Testis (tissue), 3 donors: ENCODE data around the gene UBE2D3. TPM values are rescaled to one million over a fixed set of nuclear protein-coding genes. Genes with fewer than 3 reads are reported as not detected.

Source experiments
- DNase-seq: peaks from one replicate; pipeline ENCODE4 v3.0.0-alpha.2; 2019
- H3K27ac ChIP-seq, 2 donors: fragments of 200-600 bp; sonication (generic); one replicate each; pipeline ENCODE4 v1.5.1; 2019
- H3K27me3 ChIP-seq: fragments of 200-600 bp; sonication (generic); one replicate; pipeline ENCODE4 v1.5.1; 2019
- H3K36me3 ChIP-seq: fragments of 200-600 bp; sonication (generic); one replicate; pipeline ENCODE4 v1.5.1; 2017; ENCODE audit warnings: low read depth; ENCODE audit errors: missing control alignments
- H3K4me1 ChIP-seq: fragments of 200-600 bp; sonication (generic); one replicate; pipeline ENCODE4 v1.5.1; 2019
- H3K4me3 ChIP-seq, 2 donors: fragments of 200-600 bp; sonication (generic); one replicate each; pipeline ENCODE4 v1.5.1; 2017 to 2019
- H3K9me3 ChIP-seq: fragments of 200-600 bp; sonication (generic); one replicate; pipeline ENCODE4 v1.5.1; 2017
- POLR2A ChIP-seq: fragments of 450-650 bp; IDR thresholded peaks from one replicate; pipeline ENCODE4 v1.6.1; 2017; ENCODE audit warnings: antibody characterized with exemption, mild to moderate bottlenecking, moderate library complexity
- WGBS, 2 donors: methylation state at CpG; one replicate each; pipeline ENCODE4 v1.1.5; 2018; 5-methylcytosine and 5-hydroxymethylcytosine counted together
- intact Hi-C: fragments of 100-400 bp; cut with DNase I; formaldehyde crosslinking; loops from one replicate; pipeline ENCODE4 v1.15.1; 2023; ENCODE audit warnings: low total_unique reads
- polyA plus RNA-seq: library from polyadenylated mRNA; stranded (reverse); fragments of 350-450 nt; fragmentation: Illumina TruSeq; extraction: RNeasy Lipid Tissue Mini Kit (QIAGEN cat#74804); gene quantifications from one replicate; pipeline ENCODE4 v1.2.3, GENCODE V29; 2014; ENCODE audit warnings: low read depth, low replicate concordance; ENCODE audit not compliant: insufficient read depth
- total RNA-seq, 2 donors: library from RNA; depleted of rRNA; stranded (reverse); fragments of >200 nt; gene quantifications; one replicate each; pipeline ENCODE4 v1.2.3, GENCODE V29; 2016
- TF ChIP-seq, protein P1 (sequence below), 3 experiments: fragments of 450-650 bp in 2 of 3; fragments of 200-600 bp in 1 of 3; sonication (generic) in 1 of 3; IDR thresholded peaks; one replicate each; pipeline ENCODE4 v1.5.1; 2016 to 2019; ENCODE audit warnings: antibody characterized with exemption in 3 of 3, mild to moderate bottlenecking in 2 of 3, moderate library complexity in 1 of 3

The UBE2D3 gene
- total and polyA plus RNA-seq, 3 donors from 2014 or later, result 286 to 363 (median 357) TPM

DNA sequence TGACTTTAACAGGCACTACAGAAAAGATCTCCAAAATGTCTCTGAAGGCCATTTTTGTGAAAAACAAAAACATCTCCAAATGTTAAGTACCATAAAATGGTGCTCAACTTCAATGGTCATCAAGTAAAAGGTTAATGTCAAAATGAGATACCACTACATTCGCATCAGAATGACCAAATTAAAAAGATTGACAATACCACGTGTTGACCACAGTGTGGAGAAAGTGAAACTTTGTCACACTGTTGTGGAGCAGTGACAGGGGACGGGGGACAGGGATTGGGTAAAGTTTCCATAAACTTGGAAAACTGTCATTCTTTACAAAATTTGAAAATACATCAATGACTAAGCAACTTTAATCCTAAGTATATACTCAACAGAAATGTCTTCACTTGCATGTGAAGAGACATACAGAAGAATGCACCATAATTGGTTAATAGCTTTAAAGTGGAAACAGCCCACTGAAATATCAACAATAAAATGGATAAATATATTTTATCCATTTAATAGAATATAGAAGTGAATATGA lies 22.3 kb upstream of the UBE2D3 start:
- TF ChIP-seq, protein P1, sequence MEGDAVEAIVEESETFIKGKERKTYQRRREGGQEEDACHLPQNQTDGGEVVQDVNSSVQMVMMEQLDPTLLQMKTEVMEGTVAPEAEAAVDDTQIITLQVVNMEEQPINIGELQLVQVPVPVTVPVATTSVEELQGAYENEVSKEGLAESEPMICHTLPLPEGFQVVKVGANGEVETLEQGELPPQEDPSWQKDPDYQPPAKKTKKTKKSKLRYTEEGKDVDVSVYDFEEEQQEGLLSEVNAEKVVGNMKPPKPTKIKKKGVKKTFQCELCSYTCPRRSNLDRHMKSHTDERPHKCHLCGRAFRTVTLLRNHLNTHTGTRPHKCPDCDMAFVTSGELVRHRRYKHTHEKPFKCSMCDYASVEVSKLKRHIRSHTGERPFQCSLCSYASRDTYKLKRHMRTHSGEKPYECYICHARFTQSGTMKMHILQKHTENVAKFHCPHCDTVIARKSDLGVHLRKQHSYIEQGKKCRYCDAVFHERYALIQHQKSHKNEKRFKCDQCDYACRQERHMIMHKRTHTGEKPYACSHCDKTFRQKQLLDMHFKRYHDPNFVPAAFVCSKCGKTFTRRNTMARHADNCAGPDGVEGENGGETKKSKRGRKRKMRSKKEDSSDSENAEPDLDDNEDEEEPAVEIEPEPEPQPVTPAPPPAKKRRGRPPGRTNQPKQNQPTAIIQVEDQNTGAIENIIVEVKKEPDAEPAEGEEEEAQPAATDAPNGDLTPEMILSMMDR (IDR thresholded peaks at IDR 0.05), result no peak
- no peak for TF ChIP-seq POLR2A
- Histone ChIP-seq H3K36me3 (no peaks in the 10 kb centered on the region), H3K4me3 (no peak overlapping the region), H3K4me1 (no peaks in the 10 kb centered on the region), H3K27ac (no peak overlapping the region), H3K27me3 (no peaks in the 10 kb centered on the region), H3K9me3 (no peaks in the 10 kb centered on the region)
- DNase-seq, result no peak
- intact Hi-C loops, result no loop called here
- WGBS, 2 donors, result 72 to 80% methylated on average over 3 of the region's 3 CpGs

DNA sequence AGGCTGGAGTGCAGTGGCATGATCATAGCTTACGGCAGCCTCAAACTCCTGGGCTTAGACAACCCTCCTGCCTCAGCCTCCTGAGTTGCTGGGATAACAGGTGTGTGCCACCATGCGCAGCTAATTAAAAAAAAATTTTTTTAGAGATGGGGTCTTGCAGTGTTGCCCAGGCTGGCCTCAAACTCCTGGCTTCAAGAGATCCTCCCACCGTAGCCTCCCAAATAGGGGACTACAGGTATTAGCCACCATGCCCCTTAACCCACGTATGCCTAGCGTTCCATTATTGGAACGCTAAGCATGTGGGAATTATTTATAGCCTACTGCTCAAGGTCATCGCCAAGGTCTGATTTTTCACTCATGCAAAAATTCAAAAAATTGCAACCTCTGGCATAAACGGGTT lies 20.3 kb upstream of the UBE2D3 start:
- TF ChIP-seq, protein P1 (IDR thresholded peaks at IDR 0.05), result no peak
- no peak for TF ChIP-seq POLR2A
- WGBS, 2 donors, result 90 to 91% methylated on average over 8 of the region's 8 CpGs
- H3K27ac ChIP-seq, result no peak overlapping the region
- H3K27me3 ChIP-seq, result no peaks in the 10 kb centered on the region
- intact Hi-C loops, result no loop called here
- no peak for DNase-seq
- no peaks in the 10 kb centered on the region for H3K4me1 ChIP-seq
- H3K9me3 ChIP-seq, result no peaks in the 10 kb centered on the region
- no peak overlapping the region for H3K4me3 ChIP-seq
- H3K36me3 ChIP-seq, result no peaks in the 10 kb centered on the region

DNA sequence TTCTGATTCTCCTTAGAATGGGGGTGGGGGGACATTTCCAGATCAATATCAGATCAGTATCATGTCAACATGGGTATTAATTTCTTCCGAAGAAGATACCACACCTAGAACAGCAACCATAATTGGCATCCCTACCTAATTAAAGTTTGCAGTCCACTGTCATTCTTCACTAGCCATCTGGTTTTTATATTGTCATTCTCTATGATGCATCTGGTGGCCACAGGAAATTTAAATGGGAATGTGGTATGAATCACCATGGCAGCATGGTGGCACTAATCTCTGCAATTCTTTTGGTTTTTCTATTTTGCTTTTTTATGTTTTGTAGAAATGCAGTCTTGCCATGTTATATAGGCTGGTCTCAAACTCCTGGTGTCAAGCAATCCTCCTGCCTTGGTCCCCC lies 16.6 kb upstream of the UBE2D3 start:
- no peaks in the 10 kb centered on the region for H3K36me3 ChIP-seq
- intact Hi-C loops, result no loop called here
- DNase-seq, result no peak
- WGBS, 2 donors, result 93 to 94% methylated on average over 1 of the region's 1 CpG
- H3K27ac ChIP-seq, result no peak overlapping the region
- no peaks in the 10 kb centered on the region for H3K9me3 ChIP-seq
- TF ChIP-seq POLR2A, result no peak
- TF ChIP-seq, protein P1 (IDR thresholded peaks at IDR 0.05), result no peak
- no peaks in the 10 kb centered on the region for H3K27me3 ChIP-seq
- no peak overlapping the region for H3K4me3 ChIP-seq
- H3K4me1 ChIP-seq, result no peaks in the 10 kb centered on the region

DNA sequence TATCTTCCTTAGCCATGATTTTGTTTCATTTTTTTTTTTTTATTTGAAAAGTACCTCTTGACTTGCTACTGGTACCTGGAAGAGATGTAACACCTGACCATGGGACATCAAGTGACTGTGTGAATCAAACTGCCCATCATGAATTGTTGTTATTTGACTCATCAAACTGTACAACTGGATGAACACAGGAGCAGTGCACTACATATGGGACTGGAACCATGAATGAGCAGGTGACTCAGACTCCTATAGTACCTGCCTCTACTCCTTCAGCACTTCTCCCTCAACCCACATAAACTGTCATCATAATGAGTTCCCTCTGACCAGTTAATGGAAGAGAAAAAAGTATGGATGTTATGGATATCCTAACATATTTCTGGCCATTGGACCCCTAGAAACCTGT lies 15.9 kb upstream of the UBE2D3 start:
- Histone ChIP-seq H3K27ac (no peak overlapping the region), H3K27me3 (no peaks in the 10 kb centered on the region), H3K4me3 (no peak overlapping the region), H3K4me1 (no peaks in the 10 kb centered on the region), H3K36me3 (no peaks in the 10 kb centered on the region), H3K9me3 (no peaks in the 10 kb centered on the region)
- DNase-seq, result no peak
- intact Hi-C loops, result no loop called here
- TF ChIP-seq POLR2A, result no peak

DNA sequence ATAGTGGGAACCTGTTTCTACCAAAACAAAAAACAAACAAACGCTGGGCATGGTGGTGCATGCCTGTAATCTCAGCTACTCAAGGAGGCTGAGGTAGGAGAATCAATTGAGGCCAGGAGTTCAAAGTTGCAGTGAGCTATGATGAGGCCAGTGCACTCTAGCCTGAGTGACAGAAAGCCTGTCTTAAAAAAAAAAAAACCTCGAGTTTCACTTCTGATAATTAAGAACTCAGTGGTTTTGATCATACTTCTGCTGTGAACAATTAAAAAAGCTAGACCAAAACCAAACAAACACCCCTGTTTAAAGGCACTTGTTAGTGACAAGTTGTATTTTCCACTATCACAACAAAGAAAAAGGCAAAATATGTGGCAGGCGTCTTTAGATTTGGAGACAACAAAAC lies 15.0 kb upstream of the UBE2D3 start:
- intact Hi-C loops, result no loop called here
- TF ChIP-seq POLR2A, result no peak
- TF ChIP-seq, protein P1 (IDR thresholded peaks at IDR 0.05), result no peak

More for the DNA sequence above, 15.0 kb upstream of the UBE2D3 start:
- Histone ChIP-seq H3K36me3 (no peaks in the 10 kb centered on the region), H3K27ac (no peak overlapping the region), H3K27me3 (no peaks in the 10 kb centered on the region), H3K9me3 (no peaks in the 10 kb centered on the region), H3K4me3 (no peak overlapping the region), H3K4me1 (no peaks in the 10 kb centered on the region)
- WGBS, 2 donors, result 84 to 87% methylated on average over 3 of the region's 3 CpGs
- DNase-seq, result no peak
